WTC11 (cell line): ENCODE data around the gene PVALB.

Experiments used
- ATF2 ChIP-seq: sonication (generic); formaldehyde crosslinking; IDR thresholded peaks from 2 replicates; pipeline ENCODE4 v1.8.1; 2022; ENCODE audit warnings: low read depth, missing genetic modification reagents, borderline replicate concordance
- CTCF ChIP-seq: fragments of 200-600 bp; IDR thresholded peaks from 2 replicates; pipeline ENCODE4 v1.8.0; 2022; ENCODE audit warnings: antibody characterized with exemption

GRCh38 chr22:36797374-36797773 is 19.5 kb downstream of the PVALB start:
- no peak for TF ChIP-seq CTCF
- TF ChIP-seq ATF2 (CRISPR knock-in tag): no peak
